OCI-LY3 (cell line): Measurements from ENCODE around the gene RNF113A.

Source experiments
- CTCF ChIP-seq: fragments of 200-600, 300-600 bp; sonication (generic); IDR thresholded peaks from 2 replicates; pipeline ENCODE4 v1.5.1; 2014; ENCODE audit warnings: antibody characterized with exemption, low read length, low read depth
- EZH2phosphoT487 ChIP-seq: fragments of 200-600 bp; shearing (Covaris generic); IDR thresholded peaks from 2 replicates; pipeline ENCODE4 v1.6.1; 2018; ENCODE audit warnings: antibody characterized with exemption, mixed run types, low read depth

- TF ChIP-seq CTCF = no peak
- no peak for TF ChIP-seq EZH2phosphoT487
Observed at GRCh38 chrX:119895843-119896326, 24.4 kb upstream of the RNF113A start, which contains the start of gene AKAP14.
